ENCODE measurements around the gene CCDC57. TPM values are rescaled to one million over a fixed set of nuclear protein-coding genes. Genes with fewer than 3 reads are reported as not detected.

The CCDC57 gene
- total and polyA plus RNA-seq, 9 of the 15 experiments (the other 6 are each of a cell fraction or from before 2014, with no cell fraction given) = 0.83 to 36.2 (median 13.6) TPM

- Histone ChIP-seq H4K20me1 (replicated peaks; ENCODE audit: control insufficient read depth, insufficient read depth, low read length) (no peaks in the 10 kb centered on the region; the same call in 1 of the 2 replicates), H3K4me3 (no peak overlapping the region), H3K27me3 (ENCODE audit: control insufficient read depth in 2 of 2, insufficient read depth in 2 of 2, low read length in 2 of 2) (no peaks in the 10 kb centered on the region; a peak in 1 of 5 replicates), H3K4me2 (ENCODE audit: insufficient read depth, low read length) (no peak overlapping the region), H3K9ac (ENCODE audit: insufficient read depth in 1 of 2, low read depth in 2 of 2, low read length in 2 of 2) (no peak overlapping the region), H3K79me2 (ENCODE audit: control insufficient read depth, insufficient read depth, low read length) (peaks cover 2% of the 10 kb centered on the region; the same call in 1 of the 3 replicates), H3K9me3 (replicated peaks; ENCODE audit: control insufficient read depth, insufficient read depth, low read depth, low read length) (no peaks in the 10 kb centered on the region), H2AFZ (ENCODE audit: low read depth, low read length) (no peak overlapping the region), H3K27ac (ENCODE audit: extremely low read depth, low read depth, low read length) (peak overlapping the region; percentile 47; the same call in 1 of the 3 replicates), H3K4me1 (replicated peaks in 1 of 2; ENCODE audit: control insufficient read depth in 2 of 2, insufficient read depth in 2 of 2, low read length in 2 of 2) (peaks cover 61 to 63% of the 10 kb centered on the region in 2 experiments), H3K9me1 (ENCODE audit: control insufficient read depth, insufficient read depth, low read length) (peaks cover 13% of the 10 kb centered on the region), H3K36me3 (ENCODE audit: control insufficient read depth, insufficient read depth, low read length) (peaks cover 4% of the 10 kb centered on the region; the same call in 2 of the 3 replicates)
- TF ChIP-seq ZNF57 (CRISPR knock-in tag; IDR thresholded peaks at IDR 0.05) = no peak
- no peak for TF ChIP-seq VEZF1 (CRISPR knock-in tag; IDR thresholded peaks at IDR 0.05)
- peak; percentile 41 for TF ChIP-seq NFIC (IDR thresholded peaks at IDR 0.05)
- TF ChIP-seq SAFB2 (IDR thresholded peaks at IDR 0.05; ENCODE audit: borderline replicate concordance, low read depth, low read length, severe bottlenecking) = no peak
- 0 out of 2 replicates have a peak, but pooled peaks have one; percentile 10 for TF ChIP-seq MAFK (IDR thresholded peaks at IDR 0.05; ENCODE audit: low read length)
- peak; percentile 39; the same call in 1 of the 2 replicates for TF ChIP-seq C11orf30 (IDR thresholded peaks at IDR 0.05; ENCODE audit: low read depth)
- TF ChIP-seq ZNF316 (IDR thresholded peaks at IDR 0.05) = peak; percentile 52; the same call in 1 of the 2 replicates
- no peak for TF ChIP-seq SIRT6 (IDR thresholded peaks at IDR 0.05; ENCODE audit: low read depth, low read length)
- 0 out of 2 replicates have a peak, but pooled peaks have one; percentile 29 for TF ChIP-seq ZNF592 (IDR thresholded peaks at IDR 0.05)
- TF ChIP-seq NFE2 (IDR thresholded peaks at IDR 0.05; ENCODE audit: low read depth) = peak; percentile 72; the same call in 1 of the 2 replicates
- peak; percentile 69 for TF ChIP-seq EGR1 (conservative IDR thresholded peaks at IDR 0.05)
- DNase-seq (ENCODE audit: extremely low read depth in 1 of 4, low spot score in 3 of 4) (no peak), ATAC-seq (0 out of 3 replicates have a peak, but pooled peaks have one; percentile 8), FAIRE-seq (no peak)
- POLR2A ChIA-PET = interaction anchor here (1.2 to 1.6 kb wide), 2 partner anchors 8 to 17 kb away, joined by 3 to 4 read pairs; no protein-coding TSS in a partner anchor
- in situ Hi-C loops (cut with MboI) = no loop called here
- WGBS (ENCODE audit: insufficient coverage, low coverage, missing lambda C conversion rate) = 69% methylated on average over 12 of the region's 12 CpGs
- intact Hi-C loops (cut with micrococcal nuclease) = no loop called here
- CTCF ChIA-PET (ENCODE audit: low intra/inter-chr PET ratio) = no interaction called here
- BruUV-seq (replicated peaks) = no TSS peak
Measured at GRCh38 chr17:82120148-82120547, 92.5 kb downstream of the CCDC57 start.
